Measurements from ENCODE around the gene CD27.
"Not testable (repeated sequence)": the region's sequence is repeated elsewhere in the genome, so short reads cannot be mapped to it uniquely, and the experiment has no call there.

- TF ChIP-seq CTCF (conservative IDR thresholded peaks at IDR 0.05; ENCODE audit: low read depth, low read length); EZH2 (IDR thresholded peaks at IDR 0.05; ENCODE audit: low read length, unreplicated experiment); EZH2phosphoT487 (IDR thresholded peaks at IDR 0.05; ENCODE audit: borderline replicate concordance, low read length): not testable (repeated sequence)
These were observed 30.6 kb downstream of the CD27 start for GRCh38 chr12:6475233-6475975.

All from PC-3 (cell line).